ENCODE measurements around the gene HEXA. TPM values are rescaled to one million over a fixed set of nuclear protein-coding genes. Genes with fewer than 3 reads are reported as not detected.

HEXA gene
- total and polyA plus RNA-seq, 9 donors, result 42.4 to 166 (median 77.7) TPM

GRCh38 chr15:72361176-72361575 is 14.6 kb downstream of the HEXA start:
- intact Hi-C loops (cut with DNase I), result no loop called here
- TF ChIP-seq, protein P1, sequence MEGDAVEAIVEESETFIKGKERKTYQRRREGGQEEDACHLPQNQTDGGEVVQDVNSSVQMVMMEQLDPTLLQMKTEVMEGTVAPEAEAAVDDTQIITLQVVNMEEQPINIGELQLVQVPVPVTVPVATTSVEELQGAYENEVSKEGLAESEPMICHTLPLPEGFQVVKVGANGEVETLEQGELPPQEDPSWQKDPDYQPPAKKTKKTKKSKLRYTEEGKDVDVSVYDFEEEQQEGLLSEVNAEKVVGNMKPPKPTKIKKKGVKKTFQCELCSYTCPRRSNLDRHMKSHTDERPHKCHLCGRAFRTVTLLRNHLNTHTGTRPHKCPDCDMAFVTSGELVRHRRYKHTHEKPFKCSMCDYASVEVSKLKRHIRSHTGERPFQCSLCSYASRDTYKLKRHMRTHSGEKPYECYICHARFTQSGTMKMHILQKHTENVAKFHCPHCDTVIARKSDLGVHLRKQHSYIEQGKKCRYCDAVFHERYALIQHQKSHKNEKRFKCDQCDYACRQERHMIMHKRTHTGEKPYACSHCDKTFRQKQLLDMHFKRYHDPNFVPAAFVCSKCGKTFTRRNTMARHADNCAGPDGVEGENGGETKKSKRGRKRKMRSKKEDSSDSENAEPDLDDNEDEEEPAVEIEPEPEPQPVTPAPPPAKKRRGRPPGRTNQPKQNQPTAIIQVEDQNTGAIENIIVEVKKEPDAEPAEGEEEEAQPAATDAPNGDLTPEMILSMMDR (IDR thresholded peaks at IDR 0.05), result no peak
- TF ChIP-seq EP300 (IDR thresholded peaks at IDR 0.05) (no peak), POLR2A (IDR thresholded peaks at IDR 0.05) (no peak)
- no peaks in the 10 kb centered on the region for H3K27me3 ChIP-seq
- H3K36me3 ChIP-seq, result no peaks in the 10 kb centered on the region
- H3K9me3 ChIP-seq, result no peaks in the 10 kb centered on the region
- DNase-seq, result no peak
- H3K27ac ChIP-seq, result no peak overlapping the region
- no peak overlapping the region for H3K4me3 ChIP-seq
- WGBS, 3 donors, result 97 to 98% (median 98%) methylated on average over 1 of the region's 1 CpG
- H3K4me1 ChIP-seq (ENCODE audit: insufficient read depth), result peaks cover 4% of the 10 kb centered on the region

DNA sequence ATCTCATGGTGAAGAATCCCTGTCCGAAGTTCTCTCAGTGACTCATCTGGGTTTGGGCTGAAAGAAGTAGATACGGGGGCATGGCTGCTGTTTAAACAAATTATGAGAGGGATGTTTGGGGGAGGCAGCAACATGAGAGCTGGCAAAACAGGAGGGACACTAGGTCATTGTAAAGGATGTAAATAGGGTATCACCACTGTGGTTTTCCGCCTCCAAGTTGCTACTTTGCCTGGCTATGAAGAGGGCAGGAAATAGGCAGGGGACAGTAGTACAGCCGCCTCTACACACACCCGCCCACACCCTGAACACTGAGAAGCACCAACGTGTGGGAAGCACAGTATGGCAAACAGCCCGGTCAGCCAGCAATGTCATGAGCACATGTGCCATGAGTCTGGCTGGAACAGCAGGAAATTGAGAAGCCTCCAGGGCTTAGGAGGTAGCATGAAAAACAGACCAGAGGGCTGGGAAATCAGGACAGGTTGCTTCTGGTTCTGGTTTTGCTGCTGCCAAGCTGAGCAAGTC is 17.1 kb downstream of the HEXA start:
- Histone ChIP-seq H3K36me3 (no peaks in the 10 kb centered on the region), H3K9me3 (no peaks in the 10 kb centered on the region), H3K27ac (no peak overlapping the region), H3K4me1 (ENCODE audit: insufficient read depth) (peaks cover 4% of the 10 kb centered on the region), H3K27me3 (no peaks in the 10 kb centered on the region), H3K4me3 (no peak overlapping the region)
- intact Hi-C loops (cut with DNase I), result loop anchor here in 1 of 4 donors (10.0 kb wide), 1 partner anchor 144 kb away; no protein-coding TSS in a partner anchor
- TF ChIP-seq, protein P1 (IDR thresholded peaks at IDR 0.05), result no peak
- no peak for TF ChIP-seq EP300 (IDR thresholded peaks at IDR 0.05)
- WGBS, 3 donors, result 47 to 48% (median 48%) methylated on average over 7 of the region's 7 CpGs
- no peak for DNase-seq

DNA sequence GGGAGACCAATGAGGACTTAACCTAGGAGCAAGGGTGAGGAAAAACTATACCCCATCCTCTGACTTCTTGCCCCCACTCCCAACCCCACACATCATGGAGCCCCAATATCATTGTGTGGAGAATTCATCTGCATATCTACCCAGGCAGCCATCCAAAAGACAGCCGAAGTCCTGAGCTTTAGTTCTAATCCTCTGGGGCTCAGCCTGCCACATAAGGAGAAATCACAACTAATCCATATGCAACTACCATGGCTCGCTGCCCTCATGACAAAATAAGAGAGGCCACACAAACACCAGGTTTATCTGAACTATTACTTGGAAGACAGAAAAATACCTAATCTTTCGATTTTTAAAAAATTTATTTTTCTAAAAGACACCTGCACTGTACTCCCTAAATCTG is 17.7 kb downstream of the HEXA start:
- no peak overlapping the region for H3K4me3 ChIP-seq
- intact Hi-C loops (cut with DNase I), result loop anchor here in 1 of 4 donors (10.0 kb wide), 1 partner anchor 143 kb away; no protein-coding TSS in a partner anchor
- H3K27me3 ChIP-seq, result no peaks in the 10 kb centered on the region
- H3K4me1 ChIP-seq (ENCODE audit: insufficient read depth), result peaks cover 4% of the 10 kb centered on the region
- 87 to 89% (median 87%) methylated on average over 3 of the region's 3 CpGs for WGBS, 3 donors
- DNase-seq, result no peak
- H3K36me3 ChIP-seq, result no peaks in the 10 kb centered on the region
- no peak for TF ChIP-seq EP300 (IDR thresholded peaks at IDR 0.05)
- TF ChIP-seq POLR2A (IDR thresholded peaks at IDR 0.05), result no peak
- TF ChIP-seq, protein P1 (IDR thresholded peaks at IDR 0.05), result no peak
- H3K9me3 ChIP-seq, result no peaks in the 10 kb centered on the region
- no peak overlapping the region for H3K27ac ChIP-seq

DNA sequence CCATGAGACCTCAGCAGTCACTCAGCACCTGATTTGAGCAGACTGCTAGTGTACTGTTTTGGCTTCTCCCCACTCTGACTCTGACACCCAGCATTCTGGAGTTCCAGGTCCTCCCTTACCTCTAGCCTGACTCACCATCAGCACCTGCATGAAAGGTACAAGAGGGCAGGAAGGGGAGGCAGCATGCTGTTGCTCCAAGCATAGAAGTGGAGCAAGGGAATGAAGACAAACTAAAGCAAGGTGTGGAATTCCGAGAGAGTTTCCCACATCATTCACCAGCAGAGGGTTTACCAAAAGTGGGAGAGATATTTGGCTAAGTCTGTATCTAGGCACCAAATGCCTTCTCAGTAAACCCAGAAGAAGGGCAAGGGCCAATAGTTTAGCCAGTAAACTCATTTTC is 21.3 kb downstream of the HEXA start:
- no peak for DNase-seq
- no peaks in the 10 kb centered on the region for H3K27me3 ChIP-seq
- no peak overlapping the region for H3K27ac ChIP-seq
- TF ChIP-seq, protein P1 (IDR thresholded peaks at IDR 0.05), result no peak
- no peaks in the 10 kb centered on the region for H3K9me3 ChIP-seq
- peaks cover 4% of the 10 kb centered on the region for H3K4me1 ChIP-seq (ENCODE audit: insufficient read depth)
- intact Hi-C loops (cut with DNase I), result loop anchor here in 1 of 4 donors (10.0 kb wide), 1 partner anchor 140 kb away; no protein-coding TSS in a partner anchor
- H3K4me3 ChIP-seq, result no peak overlapping the region
- WGBS, 3 donors, result 83 to 94% (median 92%) methylated on average over 1 of the region's 1 CpG
- no peaks in the 10 kb centered on the region for H3K36me3 ChIP-seq
